ENCODE results near the gene ST14.

The ST14 gene
- total RNA-seq, result 0 to 0.27 reads per million in 2 donors

DNA sequence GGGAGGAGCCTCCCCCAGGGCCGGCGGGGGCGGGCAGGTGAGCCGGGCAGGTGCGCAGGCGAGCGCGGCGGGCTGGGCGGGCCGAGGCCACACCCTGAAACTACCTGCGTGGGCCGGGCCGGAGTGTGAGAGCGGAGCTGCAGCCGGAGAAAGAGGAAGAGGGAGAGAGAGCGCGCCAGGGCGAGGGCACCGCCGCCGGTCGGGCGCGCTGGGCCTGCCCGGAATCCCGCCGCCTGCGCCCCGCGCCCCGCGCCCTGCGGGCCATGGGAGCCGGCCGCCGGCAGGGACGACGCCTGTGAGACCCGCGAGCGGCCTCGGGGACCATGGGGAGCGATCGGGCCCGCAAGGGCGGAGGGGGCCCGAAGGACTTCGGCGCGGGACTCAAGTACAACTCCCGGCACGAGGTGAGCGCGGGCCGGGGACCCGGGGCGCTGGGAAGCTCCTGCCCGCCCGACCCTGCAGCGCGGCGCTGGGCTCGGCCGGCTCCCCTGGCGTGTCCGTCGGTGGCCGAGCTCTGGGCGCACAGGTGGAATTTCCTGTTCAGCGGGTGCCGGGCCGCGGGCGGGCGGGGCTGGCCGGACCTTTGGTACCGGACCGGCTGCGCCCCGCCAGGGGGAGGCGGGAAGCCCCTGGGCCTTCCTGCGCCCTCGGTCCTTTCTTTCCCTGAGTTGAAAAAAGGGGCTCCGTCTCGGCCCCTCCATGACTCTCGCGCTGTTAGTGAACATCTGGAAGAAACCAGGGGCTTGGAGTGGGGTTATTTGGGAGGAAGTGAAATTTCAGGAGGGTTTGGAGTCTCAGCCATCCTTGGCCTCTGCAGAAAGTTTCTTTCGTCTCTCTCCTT, at the start of gene ST14:
TSS of gene ST14 (plus strand) at position 126 of the 841 bp plus-strand sequence. CDS start at position 324, 198 bp downstream.
- DNase-seq, result no peak

DNA sequence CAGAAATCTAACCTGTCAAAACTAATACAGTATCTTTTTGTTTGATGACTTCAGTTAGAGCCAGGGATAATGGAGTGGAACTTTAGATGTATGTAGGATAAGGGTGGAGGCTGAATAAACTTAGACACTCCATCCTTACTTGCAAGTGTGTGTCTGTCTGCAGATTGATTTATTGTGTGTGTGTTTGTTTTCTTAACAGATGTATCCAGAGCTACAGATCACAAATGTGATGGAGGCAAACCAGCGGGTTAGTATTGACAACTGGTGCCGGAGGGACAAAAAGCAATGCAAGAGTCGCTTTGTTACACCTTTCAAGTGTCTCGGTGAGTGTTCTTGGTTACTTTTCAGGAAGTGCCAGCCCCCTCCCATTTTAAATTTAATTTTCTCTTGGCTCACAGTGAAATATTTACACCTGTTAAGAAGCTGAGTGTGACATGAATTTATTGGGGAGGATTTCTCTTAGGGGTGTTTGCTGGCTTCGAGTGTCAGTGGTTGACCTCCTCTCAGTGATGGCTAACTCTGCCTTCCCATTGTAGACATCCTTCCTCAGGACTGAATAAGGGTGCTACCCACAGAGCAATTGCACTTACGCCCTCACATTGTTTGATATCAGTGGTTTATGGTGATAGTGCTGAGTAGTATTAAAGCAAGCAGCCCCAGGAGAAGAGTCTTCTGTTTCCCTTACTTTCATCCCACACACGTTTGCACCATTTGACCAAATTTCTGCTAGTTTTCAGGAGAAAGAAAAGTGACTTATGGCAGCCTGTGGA, 49.1 kb upstream of the ST14 start:
- no peak for DNase-seq

DNA sequence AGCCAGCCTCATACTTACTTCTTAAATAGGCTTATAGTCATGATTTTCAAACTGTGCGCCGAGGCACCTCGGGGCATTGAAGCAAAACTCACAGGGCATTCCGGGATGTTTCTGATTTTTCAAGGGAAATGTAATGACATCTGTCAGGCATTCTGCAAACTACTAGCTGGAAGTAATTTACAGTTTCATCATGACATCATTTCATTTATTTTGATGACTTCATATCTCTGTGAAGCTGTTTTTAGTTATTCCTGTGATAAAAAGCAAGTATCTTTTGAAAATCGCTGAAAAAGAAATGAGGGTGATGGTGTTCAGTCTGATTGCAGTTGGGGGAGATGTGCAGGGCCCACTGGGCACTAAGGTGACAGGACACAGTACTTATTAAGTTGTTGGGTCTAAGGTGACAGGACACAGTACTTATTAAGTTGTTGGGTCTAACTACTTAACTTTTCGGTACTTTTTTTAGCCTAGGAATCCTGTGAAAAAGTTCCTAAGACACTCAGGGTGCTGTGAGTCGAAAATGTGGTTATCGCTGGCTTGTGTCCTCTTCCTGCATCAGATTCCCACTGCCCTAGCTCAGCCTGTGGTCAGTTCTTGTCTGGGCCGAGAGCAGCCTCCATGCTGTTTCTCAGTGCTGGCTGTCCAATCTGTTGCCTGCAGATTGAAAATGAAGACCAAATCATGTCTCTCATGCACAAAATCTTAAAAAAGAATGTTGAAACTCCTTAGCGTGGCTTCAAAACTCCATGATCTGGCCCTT, 47.3 kb upstream of the ST14 start:
- no peak for DNase-seq

DNA sequence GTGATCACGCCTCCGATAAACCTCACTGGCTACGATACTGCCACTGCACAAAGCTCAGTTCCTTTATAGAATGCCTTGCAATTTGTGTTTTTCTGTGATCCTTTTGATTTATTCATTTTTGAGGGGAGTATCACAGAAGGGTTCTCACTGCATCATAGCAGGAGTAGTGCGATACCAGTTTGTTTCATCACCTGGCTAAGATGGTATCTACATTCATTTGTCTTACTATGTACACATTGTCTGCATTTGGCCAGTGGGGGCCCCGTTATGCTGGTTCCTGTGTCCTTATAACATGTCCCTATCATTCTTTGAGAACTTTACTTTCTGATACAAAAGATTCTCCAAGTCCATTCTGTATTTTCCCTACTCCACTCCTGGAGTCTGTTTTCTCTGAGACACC, 45.3 kb upstream of the ST14 start:
- DNase-seq, result no peak

DNA sequence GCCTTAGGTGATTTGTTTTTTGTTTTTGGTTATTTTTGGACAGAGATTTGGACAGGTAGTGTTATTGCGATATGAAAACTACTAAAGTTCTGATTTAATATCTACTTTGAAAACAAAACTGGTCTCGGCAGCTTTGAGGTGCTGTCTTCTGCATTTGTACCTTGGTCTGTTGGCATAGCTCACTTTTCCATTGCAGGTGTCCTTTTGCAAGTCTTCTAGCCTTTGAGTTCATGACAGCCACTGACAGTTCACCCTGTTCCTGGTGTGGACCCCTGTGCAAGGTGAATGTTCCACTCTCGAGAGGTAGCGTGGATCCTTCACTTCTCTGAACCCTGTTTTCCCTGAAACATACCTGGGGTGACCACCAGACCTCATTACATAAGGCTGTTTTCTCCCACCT, 44.9 kb upstream of the ST14 start:
- DNase-seq, result no peak

DNA sequence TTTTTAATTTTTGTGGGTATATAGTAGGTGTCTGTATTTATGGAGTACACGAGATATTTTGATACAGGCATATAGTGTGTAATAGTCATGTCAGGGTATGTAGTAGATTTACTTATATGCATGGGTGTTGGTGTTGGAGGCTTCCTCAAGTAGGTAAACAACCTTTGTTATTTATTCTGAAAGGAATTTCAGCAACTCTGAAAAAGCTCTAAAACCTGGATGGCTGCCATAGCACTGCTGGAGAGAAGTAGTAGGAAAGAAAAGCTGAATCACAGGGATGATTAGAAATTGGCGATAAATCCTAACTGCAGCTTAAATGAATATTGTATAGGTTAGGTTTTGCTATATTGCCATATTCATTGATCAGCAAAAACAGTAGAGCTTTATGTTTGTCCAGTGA, 44.4 kb upstream of the ST14 start:
- no peak for DNase-seq

DNA sequence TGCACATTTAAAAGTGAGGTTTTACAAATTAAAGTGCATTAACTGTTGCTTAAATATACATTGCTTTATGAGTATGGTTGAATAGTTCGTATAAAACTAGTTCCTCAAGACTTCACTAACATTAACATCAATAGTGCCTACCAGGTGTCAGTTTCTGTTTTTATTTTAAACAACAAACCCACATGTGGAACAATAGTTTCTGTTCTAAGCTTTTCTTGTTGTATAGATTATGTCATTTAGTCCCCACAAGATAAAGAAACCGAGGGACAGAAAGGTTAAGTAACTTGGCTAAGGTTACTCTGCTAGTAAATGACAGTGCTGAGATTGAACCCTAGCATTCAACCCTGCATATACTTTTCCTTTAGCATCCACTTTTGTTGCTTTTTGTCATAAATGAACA, 41.4 kb upstream of the ST14 start:
- DNase-seq, result peak in 1 of 5 experiments; percentile 33

DNA sequence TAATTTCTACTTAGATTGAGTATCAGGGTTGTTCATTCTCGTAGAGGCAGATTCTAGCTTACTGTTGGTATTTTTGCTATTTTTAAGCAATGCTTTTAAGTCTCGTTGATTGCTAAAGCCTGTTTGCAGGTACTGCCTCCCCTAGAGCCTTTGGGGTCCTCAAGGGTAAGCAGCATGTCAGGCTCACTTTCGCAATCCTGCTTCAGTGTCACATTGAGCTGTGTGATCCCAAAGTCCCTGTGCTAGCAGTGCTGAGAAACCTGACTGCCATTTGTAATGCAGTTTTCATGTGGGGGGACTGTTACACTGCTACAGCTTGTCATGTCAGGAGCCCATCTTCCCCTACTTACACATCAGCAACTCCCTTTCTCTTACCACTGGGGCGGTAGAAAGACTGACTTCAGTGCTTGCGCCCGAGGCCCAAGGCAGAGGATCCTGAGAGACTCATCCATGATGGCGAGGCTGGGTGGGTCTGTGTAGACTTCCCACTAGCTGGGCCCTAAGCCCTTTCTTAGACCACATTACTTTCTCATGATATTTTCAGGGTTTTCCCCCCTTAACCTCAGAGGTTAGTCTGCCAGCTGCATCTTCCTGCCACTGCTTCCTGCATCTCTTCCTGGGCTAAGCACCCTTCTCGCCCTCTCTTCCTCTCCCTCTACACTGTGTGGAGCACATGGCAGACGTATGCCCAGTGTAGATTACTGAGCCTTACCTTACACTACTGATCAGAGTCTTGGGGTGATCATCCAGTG, 40.8 kb upstream of the ST14 start:
- DNase-seq, result peak in 2 of 5 experiments; percentile 43 to 53

DNA sequence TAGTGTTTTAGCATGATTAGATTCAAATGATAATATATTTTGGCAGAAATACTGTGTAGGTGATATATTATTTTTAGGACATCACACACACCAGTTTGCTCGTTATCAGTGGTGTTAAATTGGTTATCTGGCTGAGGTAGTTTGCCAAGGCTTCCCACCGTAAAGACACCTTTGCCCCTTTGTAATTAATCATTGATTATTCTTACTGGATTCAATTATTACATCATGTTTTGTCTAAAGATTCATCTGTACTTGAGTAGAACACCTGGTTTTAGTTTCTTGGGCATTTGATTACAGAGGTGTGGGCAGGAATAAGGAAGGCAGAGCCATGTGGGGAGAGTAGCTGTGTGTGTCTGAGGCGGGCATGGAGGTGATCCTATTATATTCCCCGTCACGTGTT, 39.5 kb upstream of the ST14 start:
- no peak for DNase-seq

DNA sequence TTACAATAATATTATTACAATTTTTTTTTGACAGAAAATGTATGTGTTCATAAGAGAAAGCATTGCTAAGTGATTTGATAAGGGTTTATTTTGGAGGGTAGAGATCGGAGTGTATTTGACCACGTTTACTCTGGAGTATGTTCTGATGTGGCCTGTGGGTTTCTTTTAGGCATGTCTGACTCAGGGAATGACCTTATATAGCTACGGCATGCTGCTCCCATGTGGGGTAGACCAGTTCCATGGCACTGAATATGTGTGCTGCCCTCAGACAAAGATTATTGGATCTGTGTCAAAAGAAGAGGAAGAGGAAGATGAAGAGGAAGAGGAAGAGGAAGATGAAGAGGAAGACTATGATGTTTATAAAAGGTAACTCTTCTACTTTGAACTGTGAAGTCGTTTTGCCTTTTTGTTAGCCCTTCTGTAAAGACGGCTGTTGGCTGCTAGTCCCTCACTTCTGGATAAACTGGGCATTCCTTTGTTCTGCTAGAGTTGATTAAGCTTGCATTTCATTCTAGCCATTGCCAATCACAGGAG, 38.1 kb upstream of the ST14 start:
- DNase-seq, result no peak

DNA sequence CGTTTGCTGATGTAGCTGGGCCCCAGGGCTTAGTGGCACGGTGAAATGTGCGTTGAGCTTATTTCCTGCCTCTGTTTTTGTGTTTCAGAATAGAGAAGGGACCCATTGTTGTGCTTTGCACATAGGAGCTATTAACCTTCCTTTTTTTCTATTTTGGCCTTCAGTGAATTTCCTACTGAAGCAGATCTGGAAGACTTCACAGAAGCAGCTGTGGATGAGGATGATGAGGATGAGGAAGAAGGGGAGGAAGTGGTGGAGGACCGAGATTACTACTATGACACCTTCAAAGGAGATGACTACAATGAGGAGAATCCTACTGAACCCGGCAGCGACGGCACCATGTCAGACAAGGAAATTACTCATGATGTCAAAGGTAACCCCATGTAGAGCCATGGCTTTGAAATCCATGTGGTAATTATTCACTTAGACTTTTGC, 37.4 kb upstream of the ST14 start:
- peak in 1 of 5 experiments; percentile 50 for DNase-seq

DNA sequence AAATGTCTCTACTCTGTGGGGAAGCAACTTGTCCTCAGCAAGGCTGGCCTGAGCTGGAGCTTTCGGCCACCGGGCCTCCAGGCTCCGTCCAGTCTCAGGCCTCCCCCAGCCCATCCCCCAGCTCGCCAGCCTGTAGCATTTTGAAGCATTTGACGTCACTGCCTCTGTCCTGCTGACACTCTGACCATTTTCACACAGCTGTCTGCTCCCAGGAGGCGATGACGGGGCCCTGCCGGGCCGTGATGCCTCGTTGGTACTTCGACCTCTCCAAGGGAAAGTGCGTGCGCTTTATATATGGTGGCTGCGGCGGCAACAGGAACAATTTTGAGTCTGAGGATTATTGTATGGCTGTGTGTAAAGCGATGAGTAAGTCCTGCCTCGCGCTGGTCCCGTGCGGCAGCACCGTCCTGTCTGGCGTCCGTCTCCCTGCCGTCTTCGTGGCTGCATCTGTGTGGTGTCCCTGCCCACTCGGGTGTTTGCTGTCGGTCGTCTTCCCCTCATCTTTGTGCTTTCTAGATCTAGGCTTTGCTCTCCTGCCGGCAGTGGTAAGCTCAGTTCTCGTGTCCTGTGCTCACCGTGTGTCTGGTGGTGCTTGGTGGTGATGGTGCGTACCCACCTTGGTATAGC, 36.1 kb upstream of the ST14 start:
- DNase-seq, result no peak

DNA sequence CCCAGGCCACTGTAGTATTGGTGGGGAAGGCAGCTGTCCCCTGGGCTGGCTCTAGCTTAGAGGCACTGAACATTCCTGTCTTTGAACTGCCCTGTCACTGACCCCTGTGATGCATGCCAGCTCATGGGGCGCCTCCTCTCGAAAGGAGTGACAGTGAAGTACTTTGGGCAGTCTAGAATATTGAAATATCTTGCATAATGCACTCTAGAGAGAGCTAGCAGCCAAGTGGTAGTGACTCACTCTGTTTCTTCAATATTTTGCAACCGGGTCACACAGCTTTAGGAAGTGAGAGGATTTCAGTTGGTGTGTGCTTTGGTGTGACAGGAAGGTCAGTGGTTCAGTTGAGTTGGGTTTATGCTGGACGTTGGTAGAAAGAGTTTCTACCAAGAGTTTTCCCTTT, 35.5 kb upstream of the ST14 start:
- DNase-seq, result no peak

DNA sequence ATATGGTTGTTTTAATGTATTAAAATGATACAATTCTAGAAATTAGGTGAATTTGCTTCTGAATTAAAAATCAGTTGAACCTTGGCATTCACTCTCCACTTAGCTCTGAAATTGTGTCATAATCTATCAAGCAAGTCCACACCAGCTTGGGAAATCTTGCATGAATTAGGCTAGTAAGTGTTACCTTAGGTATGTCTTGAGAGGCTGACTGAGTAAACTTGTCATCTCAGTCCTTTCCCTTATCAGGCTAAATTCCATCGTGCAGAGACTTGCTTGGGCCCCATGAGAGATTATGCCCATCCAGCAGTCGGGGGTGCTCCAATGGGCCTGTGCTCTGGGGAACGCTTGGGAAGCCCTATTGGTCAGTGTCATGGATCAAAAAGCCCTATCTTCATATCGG, 33.9 kb upstream of the ST14 start:
- DNase-seq, result no peak

DNA sequence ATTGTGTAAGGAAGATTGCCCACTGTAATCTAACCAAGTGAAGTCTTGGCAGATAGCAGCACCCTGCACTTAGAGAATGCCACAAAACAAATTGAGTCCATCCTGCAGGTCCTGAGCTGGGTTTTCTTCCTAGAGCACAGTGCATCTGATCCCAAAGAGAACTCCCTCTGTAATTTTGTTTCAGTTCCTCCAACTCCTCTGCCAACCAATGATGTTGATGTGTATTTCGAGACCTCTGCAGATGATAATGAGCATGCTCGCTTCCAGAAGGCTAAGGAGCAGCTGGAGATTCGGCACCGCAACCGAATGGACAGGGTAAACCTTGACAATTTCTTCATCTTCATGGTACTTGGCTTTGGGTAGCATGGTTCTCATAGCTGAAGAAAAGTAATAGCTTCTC, 33.1 kb upstream of the ST14 start:
- no peak for DNase-seq

DNA sequence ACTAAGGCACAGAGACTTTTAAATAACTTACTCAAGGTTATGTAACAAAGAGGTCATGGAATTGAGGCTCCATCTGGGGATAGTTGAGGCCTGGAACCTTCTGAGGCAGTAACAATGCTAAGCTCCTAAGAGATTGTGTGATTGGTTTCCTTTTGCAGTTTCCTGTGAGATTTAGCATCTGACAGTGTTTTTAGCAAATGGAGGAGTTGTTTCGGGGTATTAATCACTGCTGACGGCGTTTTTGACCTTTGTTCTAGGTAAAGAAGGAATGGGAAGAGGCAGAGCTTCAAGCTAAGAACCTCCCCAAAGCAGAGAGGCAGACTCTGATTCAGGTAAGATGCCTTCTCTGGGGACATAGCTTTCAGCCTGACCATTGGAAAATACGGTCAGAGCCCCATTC, 32.1 kb upstream of the ST14 start:
- no peak for DNase-seq

DNA sequence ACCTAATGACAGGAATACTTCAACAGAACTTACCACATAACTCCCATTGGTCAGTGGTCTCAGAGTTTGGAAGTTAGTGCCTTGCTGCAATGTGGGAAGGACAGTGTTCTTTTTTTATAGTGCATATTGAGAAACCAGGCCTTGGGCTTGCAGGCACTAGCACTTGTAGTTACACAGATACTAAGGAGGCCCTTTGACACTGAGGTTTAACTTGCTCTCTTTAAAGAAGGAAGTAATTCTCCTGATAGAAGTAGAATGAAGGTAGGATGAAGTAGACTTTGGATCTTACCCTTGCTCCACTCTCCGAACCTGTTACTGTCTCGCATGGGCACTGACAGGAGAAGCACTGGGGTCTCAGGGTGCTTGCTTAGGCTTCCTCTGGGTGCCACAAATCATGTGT, 31.0 kb upstream of the ST14 start:
- DNase-seq, result no peak

DNA sequence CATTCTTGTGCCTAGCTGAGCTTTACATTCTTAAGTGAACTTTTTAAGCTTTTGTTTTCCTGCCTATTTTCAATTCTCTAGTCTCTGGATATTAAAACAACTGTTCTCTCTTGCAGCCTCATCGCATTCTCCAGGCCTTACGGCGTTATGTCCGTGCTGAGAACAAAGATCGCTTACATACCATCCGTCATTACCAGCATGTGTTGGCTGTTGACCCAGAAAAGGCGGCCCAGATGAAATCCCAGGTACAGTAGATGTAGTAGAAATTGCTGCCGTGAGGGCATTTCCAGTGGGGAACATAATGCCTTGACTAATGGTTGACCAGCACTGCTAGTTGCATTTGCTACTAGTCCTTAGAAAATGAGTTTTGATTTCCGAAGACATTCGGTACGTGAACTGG, 29.7 kb upstream of the ST14 start:
- no peak for DNase-seq

DNA sequence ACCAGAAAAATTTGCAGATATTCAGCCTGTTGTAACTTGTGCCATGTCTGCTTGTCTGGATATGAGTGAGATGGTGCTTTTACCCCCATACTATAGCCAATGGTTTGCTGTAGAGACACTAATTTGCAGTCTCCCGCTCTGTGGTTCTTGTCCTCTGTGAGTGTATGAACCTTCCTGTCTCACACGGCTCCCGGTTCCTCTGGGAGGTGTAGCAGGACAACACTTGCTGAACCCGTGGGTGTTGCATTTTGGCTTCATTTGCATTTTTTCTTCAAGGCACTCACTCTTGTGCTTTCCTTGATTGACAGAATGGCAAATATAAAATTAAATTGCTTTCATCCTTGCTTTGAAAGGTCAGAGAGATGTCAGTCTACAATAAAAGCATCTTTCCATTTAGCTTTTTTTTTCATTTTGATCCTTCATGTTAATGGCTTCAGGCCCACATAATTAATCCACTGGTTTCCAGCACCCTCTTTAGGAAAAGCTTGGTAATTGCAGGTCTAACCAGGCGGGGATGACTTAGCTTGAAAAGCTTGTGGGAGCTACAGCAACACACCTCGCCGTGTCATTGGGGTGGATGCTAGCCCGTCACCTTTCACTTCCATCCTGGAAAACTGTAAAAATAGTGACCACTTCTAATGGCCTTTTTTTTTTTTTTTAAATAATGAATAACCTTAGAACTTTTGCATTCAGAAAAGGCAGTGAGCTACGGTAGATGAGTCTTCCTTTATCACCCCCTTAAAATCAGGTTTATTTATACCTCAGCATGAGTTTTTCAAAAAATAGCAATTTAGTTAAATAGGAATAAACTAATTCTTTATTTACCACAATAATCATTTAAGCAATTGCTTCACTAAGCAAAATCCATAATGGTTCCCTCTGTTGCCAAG, 27.4 kb upstream of the ST14 start:
- DNase-seq, result peak in 3 of 5 experiments; percentile 12 to 62 (median 34)

DNA sequence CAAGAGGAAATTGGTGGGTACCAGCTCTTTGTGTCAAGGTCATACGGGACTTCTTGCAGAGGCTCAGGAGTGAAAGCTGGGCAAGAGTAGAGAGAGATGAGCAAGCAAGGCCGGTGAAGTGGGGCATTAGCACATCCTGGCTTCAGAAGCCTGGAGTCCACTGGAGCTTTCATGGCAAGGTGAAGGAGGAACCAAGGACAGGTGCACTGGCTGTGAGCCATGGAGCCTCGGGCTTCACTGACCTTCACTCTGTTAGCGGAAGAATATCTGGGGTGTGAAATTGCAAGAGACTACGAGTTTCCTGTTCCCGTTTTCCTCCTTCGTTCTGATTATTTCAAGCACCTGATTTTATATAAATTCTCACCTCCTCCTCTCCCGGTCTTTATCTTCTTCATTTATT, 25.9 kb upstream of the ST14 start:
- no peak for DNase-seq

DNA sequence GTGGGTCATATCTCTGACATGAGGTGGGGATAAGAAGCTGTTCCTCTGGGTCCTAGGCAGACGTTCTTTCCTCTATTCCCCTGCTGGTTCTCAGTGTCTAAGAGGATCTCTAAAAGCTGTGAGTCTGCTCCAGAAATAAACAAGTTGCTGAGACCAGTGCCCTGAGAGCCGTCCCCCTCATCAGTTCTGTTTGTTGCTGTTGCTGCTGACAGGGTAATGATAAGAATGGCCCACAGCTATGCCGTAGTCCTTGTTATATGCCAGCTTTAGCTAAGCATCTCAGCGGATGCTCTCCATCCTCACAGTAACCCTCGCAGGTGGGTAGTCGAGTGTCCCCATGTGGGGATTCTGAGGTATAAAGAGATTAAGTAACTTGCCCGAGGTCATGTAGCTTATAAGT, 23.5 kb upstream of the ST14 start:
- DNase-seq, result no peak

Measured in T-helper 2 cell (primary cell).